ENCODE results near the gene DNM3.

DNM3 gene

DNA sequence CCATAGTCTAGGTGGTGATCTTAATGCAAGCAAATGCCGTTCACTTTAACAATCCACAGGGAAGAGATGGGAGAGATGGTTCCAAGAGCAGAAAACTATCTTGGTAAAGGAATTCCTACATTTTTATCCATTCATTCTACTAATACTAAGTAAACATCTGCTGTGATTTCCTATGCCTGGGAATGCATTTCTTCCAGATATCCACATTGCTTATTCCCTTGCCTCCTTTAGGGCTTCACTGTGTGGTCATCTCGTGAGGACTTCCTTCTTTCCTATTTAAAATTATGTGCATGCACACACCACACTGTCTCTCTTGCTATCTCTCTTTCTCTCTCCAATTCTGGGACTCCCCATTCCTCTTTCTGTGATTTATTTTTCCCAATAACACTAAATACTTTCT, 380.1 kb downstream of the DNM3 start:
- Histone ChIP-seq H3F3A (ENCODE audit: insufficient read depth, low read length) (no peaks in the 10 kb centered on the region), H3K36me3 (replicated peaks; ENCODE audit: insufficient read depth, low read length) (no peaks in the 10 kb centered on the region), H3K9ac (ENCODE audit: low read length) (no peak overlapping the region), H3K27ac (ENCODE audit: low read length) (no peak overlapping the region), H3K4me3 (ENCODE audit: low read length) (no peak overlapping the region), H3K9me3 (replicated peaks; ENCODE audit: insufficient read depth, low read length) (no peaks in the 10 kb centered on the region), H3K27me3 (replicated peaks; ENCODE audit: insufficient read depth, low read length) (no peaks in the 10 kb centered on the region), H3K4me2 (ENCODE audit: low read depth, low read length) (no peak overlapping the region), H3K4me1 (ENCODE audit: low read length) (no peaks in the 10 kb centered on the region), H4K20me1 (ENCODE audit: insufficient read depth, low read length) (no peaks in the 10 kb centered on the region), H3K79me2 (ENCODE audit: low read length) (no peaks in the 10 kb centered on the region), H2AFZ (ENCODE audit: low read length) (no peak overlapping the region), H3K9me2 (replicated peaks; ENCODE audit: insufficient read depth, low read length) (no peaks in the 10 kb centered on the region)
- DNase-seq, result no peak
- TF ChIP-seq EZH2 (optimal IDR thresholded peaks at IDR 0.05; ENCODE audit: low read depth, low read length) (no peak), CTCF (IDR thresholded peaks at IDR 0.05; ENCODE audit: low read length) (no peak), EZH2phosphoT487 (IDR thresholded peaks at IDR 0.05; ENCODE audit: low read length) (no peak)

DNA sequence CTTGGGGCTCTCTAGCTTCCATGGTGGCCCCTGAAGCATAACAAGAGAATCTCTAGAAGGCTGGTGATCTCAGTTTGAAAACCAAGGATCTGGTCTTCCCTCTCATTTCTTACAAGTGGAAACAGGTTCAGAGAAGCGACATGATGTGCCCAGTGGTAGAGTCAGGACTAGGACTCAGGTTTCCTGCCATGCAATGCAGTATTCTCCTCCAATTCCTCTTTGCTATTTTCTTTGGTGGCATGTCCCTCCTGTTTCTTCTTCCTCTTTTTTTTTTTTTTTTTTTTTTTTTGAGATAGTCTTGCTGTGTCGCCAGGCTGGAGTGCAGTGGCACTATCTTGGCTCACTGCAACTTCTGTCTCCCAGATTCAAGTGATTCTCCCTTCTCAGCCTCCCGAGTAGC, 383.6 kb downstream of the DNM3 start:
- Histone ChIP-seq H2AFZ (ENCODE audit: low read length) (no peak overlapping the region), H3K4me2 (ENCODE audit: low read depth, low read length) (no peak overlapping the region), H3K9ac (ENCODE audit: low read length) (no peak overlapping the region), H3K4me1 (ENCODE audit: low read length) (no peaks in the 10 kb centered on the region), H3K4me3 (ENCODE audit: low read length) (no peak overlapping the region), H3K9me3 (replicated peaks; ENCODE audit: insufficient read depth, low read length) (no peaks in the 10 kb centered on the region), H4K20me1 (ENCODE audit: insufficient read depth, low read length) (no peaks in the 10 kb centered on the region), H3K9me2 (replicated peaks; ENCODE audit: insufficient read depth, low read length) (no peaks in the 10 kb centered on the region), H3K36me3 (replicated peaks; ENCODE audit: insufficient read depth, low read length) (no peaks in the 10 kb centered on the region), H3K27me3 (replicated peaks; ENCODE audit: insufficient read depth, low read length) (no peaks in the 10 kb centered on the region), H3K79me2 (ENCODE audit: low read length) (no peaks in the 10 kb centered on the region), H3F3A (ENCODE audit: insufficient read depth, low read length) (no peaks in the 10 kb centered on the region), H3K27ac (ENCODE audit: low read length) (no peak overlapping the region)
- DNase-seq, result no peak
- TF ChIP-seq CTCF (IDR thresholded peaks at IDR 0.05; ENCODE audit: low read length) (no peak), EZH2phosphoT487 (IDR thresholded peaks at IDR 0.05; ENCODE audit: low read length) (no peak), EZH2 (optimal IDR thresholded peaks at IDR 0.05; ENCODE audit: low read depth, low read length) (no peak)

- H3K4me3 ChIP-seq (ENCODE audit: low read length), result no peak overlapping the region
- no peak overlapping the region for H3K27ac ChIP-seq (ENCODE audit: low read length)
- no peak overlapping the region for H3K4me2 ChIP-seq (ENCODE audit: low read depth, low read length)
- H3K27me3 ChIP-seq (replicated peaks; ENCODE audit: insufficient read depth, low read length), result no peaks in the 10 kb centered on the region
- DNase-seq, result no peak
- no peaks in the 10 kb centered on the region for H3K9me3 ChIP-seq (replicated peaks; ENCODE audit: insufficient read depth, low read length)
- H2AFZ ChIP-seq (ENCODE audit: low read length), result no peak overlapping the region
- H3F3A ChIP-seq (ENCODE audit: insufficient read depth, low read length), result no peaks in the 10 kb centered on the region
- H3K9me2 ChIP-seq (replicated peaks; ENCODE audit: insufficient read depth, low read length), result no peaks in the 10 kb centered on the region
- TF ChIP-seq EZH2 (optimal IDR thresholded peaks at IDR 0.05; ENCODE audit: low read depth, low read length), result no peak
- TF ChIP-seq CTCF (IDR thresholded peaks at IDR 0.05; ENCODE audit: low read length), result no peak
- TF ChIP-seq EZH2phosphoT487 (IDR thresholded peaks at IDR 0.05; ENCODE audit: low read length), result no peak
- no peaks in the 10 kb centered on the region for H3K4me1 ChIP-seq (ENCODE audit: low read length)
- H3K9ac ChIP-seq (ENCODE audit: low read length), result no peak overlapping the region
- H4K20me1 ChIP-seq (ENCODE audit: insufficient read depth, low read length), result no peaks in the 10 kb centered on the region
- H3K36me3 ChIP-seq (replicated peaks; ENCODE audit: insufficient read depth, low read length), result no peaks in the 10 kb centered on the region
- H3K79me2 ChIP-seq (ENCODE audit: low read length), result no peaks in the 10 kb centered on the region
Observed at GRCh38 chr1:172229942-172230341, 388.6 kb downstream of the DNM3 start.
